Measurements from ENCODE around the gene ACAA1. TPM values are rescaled to one million over a fixed set of nuclear protein-coding genes. Genes with fewer than 3 reads are reported as not detected.

ACAA1 gene
- total and polyA plus RNA-seq, 2 experiments from 2014 or later = 21.4 to 26.6 TPM

DNA sequence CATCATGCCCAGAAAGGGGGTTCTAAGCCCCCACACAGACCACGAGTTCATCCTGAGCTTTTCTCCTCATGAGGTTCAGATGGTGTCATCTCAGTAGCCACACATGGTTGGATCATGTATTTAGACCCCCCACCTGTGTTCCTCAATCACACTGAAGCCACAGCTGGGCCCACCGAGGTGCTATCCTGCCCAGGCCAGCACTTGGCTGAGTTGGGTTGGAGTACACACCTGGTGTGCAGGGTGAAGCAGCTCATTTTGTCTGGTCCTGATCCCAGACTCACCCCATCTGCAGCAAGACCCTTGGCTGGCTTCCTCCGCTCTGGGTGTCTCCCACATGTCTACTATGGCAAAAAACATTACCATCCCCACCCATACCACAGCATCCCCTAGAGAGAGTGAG is 41.9 kb downstream of the ACAA1 start (continued):
- no peak for TF ChIP-seq ZNF114 (CRISPR knock-in tag; IDR thresholded peaks at IDR 0.05)
- no peak for TF ChIP-seq ZNF331 (CRISPR knock-in tag; IDR thresholded peaks at IDR 0.05; ENCODE audit: low read depth)
- TF ChIP-seq CREB1 (CRISPR knock-in tag; IDR thresholded peaks at IDR 0.05; ENCODE audit: low read depth) = no peak
- TF ChIP-seq EZH2 (IDR thresholded peaks at IDR 0.05; ENCODE audit: low read depth, unreplicated experiment) = no peak
- no peak for TF ChIP-seq CTCF (conservative IDR thresholded peaks at IDR 0.05; ENCODE audit: low read depth in 2 of 2)

DNA sequence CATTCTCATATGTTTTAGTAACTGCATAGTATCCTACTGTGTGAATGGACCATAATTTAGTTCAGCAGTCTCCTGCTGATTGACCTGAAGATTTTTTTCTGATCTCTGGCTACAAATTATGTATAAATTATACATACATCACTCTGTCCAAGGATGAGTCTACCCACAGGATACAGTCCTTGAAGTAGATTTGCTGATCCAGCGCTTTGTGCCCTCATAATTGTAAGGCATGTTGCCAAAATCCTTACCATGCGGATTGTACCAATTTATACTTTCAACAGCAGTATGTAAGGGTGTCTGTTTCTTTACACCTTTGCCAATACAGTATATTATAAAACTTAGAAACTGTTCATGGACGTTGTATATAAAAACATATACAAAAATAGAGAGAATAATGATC is 46.5 kb downstream of the ACAA1 start:
- Histone ChIP-seq H3K4me3 (no peak overlapping the region), H3F3A (replicated peaks; ENCODE audit: low read depth) (no peaks in the 10 kb centered on the region), H3K4me1 (ENCODE audit: insufficient read depth) (no peaks in the 10 kb centered on the region), H3K79me2 (replicated peaks; ENCODE audit: insufficient read depth) (no peaks in the 10 kb centered on the region), H3K4me2 (no peak overlapping the region), H3K27me3 (ENCODE audit: insufficient read depth) (no peaks in the 10 kb centered on the region), H4K20me1 (replicated peaks; ENCODE audit: insufficient read depth) (no peaks in the 10 kb centered on the region; the same call in 1 of the 2 replicates), H2AFZ (no peak overlapping the region), H3K9me2 (ENCODE audit: insufficient read depth) (no peaks in the 10 kb centered on the region), H3K27ac (ENCODE audit: low read depth) (no peak overlapping the region), H3K36me3 (ENCODE audit: insufficient read depth) (no peaks in the 10 kb centered on the region)
- H3K4me1 Mint-ChIP-seq = no peaks in the 10 kb centered on the region
- peaks cover 12% of the 10 kb centered on the region for H3K27me3 Mint-ChIP-seq (ENCODE audit: insufficient read depth, low read depth, poor library complexity)
- no peaks in the 10 kb centered on the region for H3K9me3 Mint-ChIP-seq
- no peaks in the 10 kb centered on the region for H3K36me3 Mint-ChIP-seq (ENCODE audit: low read depth)
- DNase-seq (ENCODE audit: low spot score) (no peak), ATAC-seq (no peak)
- no peak overlapping the region for H3K4me3 Mint-ChIP-seq
- no peak for TF ChIP-seq STAT1 (IDR thresholded peaks at IDR 0.05; ENCODE audit: unreplicated experiment)
- TF ChIP-seq ZNF114 (CRISPR knock-in tag; IDR thresholded peaks at IDR 0.05) = no peak
- no peak for TF ChIP-seq POLR2AphosphoS5 (IDR thresholded peaks at IDR 0.05; ENCODE audit: low read depth)
- TF ChIP-seq, protein P1, sequence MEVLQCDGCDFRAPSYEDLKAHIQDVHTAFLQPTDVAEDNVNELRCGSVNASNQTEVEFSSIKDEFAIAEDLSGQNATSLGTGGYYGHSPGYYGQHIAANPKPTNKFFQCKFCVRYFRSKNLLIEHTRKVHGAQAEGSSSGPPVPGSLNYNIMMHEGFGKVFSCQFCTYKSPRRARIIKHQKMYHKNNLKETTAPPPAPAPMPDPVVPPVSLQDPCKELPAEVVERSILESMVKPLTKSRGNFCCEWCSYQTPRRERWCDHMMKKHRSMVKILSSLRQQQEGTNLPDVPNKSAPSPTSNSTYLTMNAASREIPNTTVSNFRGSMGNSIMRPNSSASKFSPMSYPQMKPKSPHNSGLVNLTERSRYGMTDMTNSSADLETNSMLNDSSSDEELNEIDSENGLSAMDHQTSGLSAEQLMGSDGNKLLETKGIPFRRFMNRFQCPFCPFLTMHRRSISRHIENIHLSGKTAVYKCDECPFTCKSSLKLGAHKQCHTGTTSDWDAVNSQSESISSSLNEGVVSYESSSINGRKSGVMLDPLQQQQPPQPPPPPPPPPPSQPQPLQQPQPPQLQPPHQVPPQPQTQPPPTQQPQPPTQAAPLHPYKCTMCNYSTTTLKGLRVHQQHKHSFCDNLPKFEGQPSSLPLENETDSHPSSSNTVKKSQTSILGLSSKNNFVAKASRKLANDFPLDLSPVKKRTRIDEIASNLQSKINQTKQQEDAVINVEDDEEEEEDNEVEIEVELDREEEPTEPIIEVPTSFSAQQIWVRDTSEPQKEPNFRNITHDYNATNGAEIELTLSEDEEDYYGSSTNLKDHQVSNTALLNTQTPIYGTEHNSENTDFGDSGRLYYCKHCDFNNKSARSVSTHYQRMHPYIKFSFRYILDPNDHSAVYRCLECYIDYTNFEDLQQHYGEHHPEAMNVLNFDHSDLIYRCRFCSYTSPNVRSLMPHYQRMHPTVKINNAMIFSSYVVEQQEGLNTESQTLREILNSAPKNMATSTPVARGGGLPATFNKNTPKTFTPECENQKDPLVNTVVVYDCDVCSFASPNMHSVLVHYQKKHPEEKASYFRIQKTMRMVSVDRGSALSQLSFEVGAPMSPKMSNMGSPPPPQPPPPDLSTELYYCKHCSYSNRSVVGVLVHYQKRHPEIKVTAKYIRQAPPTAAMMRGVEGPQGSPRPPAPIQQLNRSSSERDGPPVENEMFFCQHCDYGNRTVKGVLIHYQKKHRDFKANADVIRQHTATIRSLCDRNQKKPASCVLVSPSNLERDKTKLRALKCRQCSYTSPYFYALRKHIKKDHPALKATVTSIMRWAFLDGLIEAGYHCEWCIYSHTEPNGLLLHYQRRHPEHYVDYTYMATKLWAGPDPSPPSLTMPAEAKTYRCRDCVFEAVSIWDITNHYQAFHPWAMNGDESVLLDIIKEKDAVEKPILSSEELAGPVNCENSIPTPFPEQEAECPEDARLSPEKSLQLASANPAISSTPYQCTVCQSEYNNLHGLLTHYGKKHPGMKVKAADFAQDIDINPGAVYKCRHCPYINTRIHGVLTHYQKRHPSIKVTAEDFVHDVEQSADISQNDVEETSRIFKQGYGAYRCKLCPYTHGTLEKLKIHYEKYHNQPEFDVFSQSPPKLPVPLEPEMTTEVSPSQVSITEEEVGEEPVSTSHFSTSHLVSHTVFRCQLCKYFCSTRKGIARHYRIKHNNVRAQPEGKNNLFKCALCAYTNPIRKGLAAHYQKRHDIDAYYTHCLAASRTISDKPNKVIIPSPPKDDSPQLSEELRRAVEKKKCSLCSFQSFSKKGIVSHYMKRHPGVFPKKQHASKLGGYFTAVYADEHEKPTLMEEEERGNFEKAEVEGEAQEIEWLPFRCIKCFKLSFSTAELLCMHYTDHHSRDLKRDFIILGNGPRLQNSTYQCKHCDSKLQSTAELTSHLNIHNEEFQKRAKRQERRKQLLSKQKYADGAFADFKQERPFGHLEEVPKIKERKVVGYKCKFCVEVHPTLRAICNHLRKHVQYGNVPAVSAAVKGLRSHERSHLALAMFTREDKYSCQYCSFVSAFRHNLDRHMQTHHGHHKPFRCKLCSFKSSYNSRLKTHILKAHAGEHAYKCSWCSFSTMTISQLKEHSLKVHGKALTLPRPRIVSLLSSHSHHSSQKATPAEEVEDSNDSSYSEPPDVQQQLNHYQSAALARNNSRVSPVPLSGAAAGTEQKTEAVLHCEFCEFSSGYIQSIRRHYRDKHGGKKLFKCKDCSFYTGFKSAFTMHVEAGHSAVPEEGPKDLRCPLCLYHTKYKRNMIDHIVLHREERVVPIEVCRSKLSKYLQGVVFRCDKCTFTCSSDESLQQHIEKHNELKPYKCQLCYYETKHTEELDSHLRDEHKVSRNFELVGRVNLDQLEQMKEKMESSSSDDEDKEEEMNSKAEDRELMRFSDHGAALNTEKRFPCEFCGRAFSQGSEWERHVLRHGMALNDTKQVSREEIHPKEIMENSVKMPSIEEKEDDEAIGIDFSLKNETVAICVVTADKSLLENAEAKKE (CRISPR knock-in tag; IDR thresholded peaks at IDR 0.05) = no peak
- TF ChIP-seq, protein P2, sequence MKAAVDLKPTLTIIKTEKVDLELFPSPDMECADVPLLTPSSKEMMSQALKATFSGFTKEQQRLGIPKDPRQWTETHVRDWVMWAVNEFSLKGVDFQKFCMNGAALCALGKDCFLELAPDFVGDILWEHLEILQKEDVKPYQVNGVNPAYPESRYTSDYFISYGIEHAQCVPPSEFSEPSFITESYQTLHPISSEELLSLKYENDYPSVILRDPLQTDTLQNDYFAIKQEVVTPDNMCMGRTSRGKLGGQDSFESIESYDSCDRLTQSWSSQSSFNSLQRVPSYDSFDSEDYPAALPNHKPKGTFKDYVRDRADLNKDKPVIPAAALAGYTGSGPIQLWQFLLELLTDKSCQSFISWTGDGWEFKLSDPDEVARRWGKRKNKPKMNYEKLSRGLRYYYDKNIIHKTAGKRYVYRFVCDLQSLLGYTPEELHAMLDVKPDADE (IDR thresholded peaks at IDR 0.05) = no peak
- TF ChIP-seq CTCF (conservative IDR thresholded peaks at IDR 0.05; ENCODE audit: low read depth in 2 of 2) = no peak
- no peak for TF ChIP-seq CREB1 (CRISPR knock-in tag; IDR thresholded peaks at IDR 0.05; ENCODE audit: low read depth)
- TF ChIP-seq JUNB (IDR thresholded peaks at IDR 0.05; ENCODE audit: unreplicated experiment) = no peak
- H3K27ac Mint-ChIP-seq = no peak overlapping the region

Data from GM23338 (cell line).